Measurements from ENCODE around the gene SUMF1. TPM values are rescaled to one million over a fixed set of nuclear protein-coding genes. Genes with fewer than 3 reads are reported as not detected.

The SUMF1 gene
- total RNA-seq, 1 donor from 2014 or later: 25.7 TPM

- no peak for FAIRE-seq
- DNase-seq (ENCODE audit: low spot score in 2 of 2): no peak
Observed at GRCh38 chr3:4498446-4498845, 31.4 kb upstream of the SUMF1 start.

GRCh38 chr3:4497843-4498324 is 30.8 kb upstream of the SUMF1 start:
- DNase-seq (ENCODE audit: low spot score in 2 of 2) (no peak), FAIRE-seq (no peak)

- DNase-seq (ENCODE audit: low spot score in 2 of 2) (no peak), FAIRE-seq (no peak)
Observed at GRCh38 chr3:4497005-4497692, 30.1 kb upstream of the SUMF1 start.

GRCh38 chr3:4496087-4496452 is 29.0 kb upstream of the SUMF1 start:
- no peak for DNase-seq (ENCODE audit: low spot score in 2 of 2)
- no peak for FAIRE-seq

GRCh38 chr3:4495294-4496086 is 28.4 kb upstream of the SUMF1 start:
- no peak for DNase-seq (ENCODE audit: low spot score in 2 of 2)
- no peak for FAIRE-seq

GRCh38 chr3:4494895-4495264 is 27.8 kb upstream of the SUMF1 start:
- DNase-seq (ENCODE audit: low spot score in 2 of 2): no peak
- no peak for FAIRE-seq

- FAIRE-seq (no peak), DNase-seq (ENCODE audit: low spot score in 2 of 2) (no peak)
Observed at GRCh38 chr3:4493941-4494894, 27.1 kb upstream of the SUMF1 start.

GRCh38 chr3:4493014-4493940 is 26.2 kb upstream of the SUMF1 start, which contains the start of gene ITPR1:
ITPR1 (plus strand) TSS chr3:4493348; CDS start chr3:4516492, 23,144 bp downstream.
- no peak for FAIRE-seq
- peak; percentile 87 to 93 for DNase-seq (ENCODE audit: low spot score in 2 of 2)

- FAIRE-seq: no peak
- peak in 1 of 2 donors; percentile 19 for DNase-seq (ENCODE audit: low spot score in 2 of 2)
Observed at GRCh38 chr3:4492208-4493013, 25.3 kb upstream of the SUMF1 start.

GRCh38 chr3:4491855-4492207 is 24.8 kb upstream of the SUMF1 start:
- DNase-seq (ENCODE audit: low spot score in 2 of 2): no peak
- FAIRE-seq: no peak

- DNase-seq (ENCODE audit: low spot score in 2 of 2) (no peak), FAIRE-seq (no peak)
Observed at GRCh38 chr3:4478261-4478660, 11.2 kb upstream of the SUMF1 start.

- no peak for FAIRE-seq
- no peak for DNase-seq (ENCODE audit: low spot score in 2 of 2)
Observed at GRCh38 chr3:4476496-4476895, 9.4 kb upstream of the SUMF1 start.

- DNase-seq (ENCODE audit: low spot score in 2 of 2): no peak
- no peak for FAIRE-seq
Observed at GRCh38 chr3:4475804-4476203, 8.7 kb upstream of the SUMF1 start.

- DNase-seq (ENCODE audit: low spot score in 2 of 2) (peak in 1 of 2 donors; percentile 17), FAIRE-seq (no peak)
Observed at GRCh38 chr3:4474683-4475490, 7.8 kb upstream of the SUMF1 start.

- FAIRE-seq (no peak), DNase-seq (ENCODE audit: low spot score in 2 of 2) (no peak)
Observed at GRCh38 chr3:4472766-4473165, 5.7 kb upstream of the SUMF1 start.

GRCh38 chr3:4472312-4472711 is 5.2 kb upstream of the SUMF1 start:
- FAIRE-seq: no peak
- DNase-seq (ENCODE audit: low spot score in 2 of 2): no peak

- DNase-seq (ENCODE audit: low spot score in 2 of 2) (no peak), FAIRE-seq (no peak)
Observed at GRCh38 chr3:4471907-4472306, 4.8 kb upstream of the SUMF1 start.

- DNase-seq (ENCODE audit: low spot score in 2 of 2): no peak
- FAIRE-seq: no peak
Observed at GRCh38 chr3:4467522-4467867, 426 bp upstream of the SUMF1 start.
